Activated naive CD8-positive, alpha-beta T cell treated with anti-CD3 and anti-CD28 coated beads for 36 hours (primary cell): Measurements from ENCODE around the gene CFAP298. TPM values are rescaled to one million over a fixed set of nuclear protein-coding genes. Genes with fewer than 3 reads are reported as not detected.
"Not testable (repeated sequence)": the region's sequence is repeated elsewhere in the genome, so short reads cannot be mapped to it uniquely, and the experiment has no call there.

ENCODE experiments used
- DNase-seq: peaks from one replicate; pipeline ENCODE4 v3.0.0; 2021
- H3K27ac Mint-ChIP-seq: one replicate; pipeline ENCODE4 v1.8.0; 2022; ENCODE audit warnings: mild to moderate bottlenecking, moderate library complexity, mixed read lengths
- H3K27me3 Mint-ChIP-seq: one replicate; pipeline ENCODE4 v1.8.0; 2022; ENCODE audit warnings: mild to moderate bottlenecking, mixed read lengths
- H3K36me3 Mint-ChIP-seq: one replicate; pipeline ENCODE4 v1.8.0; 2021; ENCODE audit warnings: mild to moderate bottlenecking, mixed read lengths
- H3K4me1 Mint-ChIP-seq: one replicate; pipeline ENCODE4 v1.8.0; 2021; ENCODE audit warnings: mixed read lengths
- H3K4me3 Mint-ChIP-seq: one replicate; pipeline ENCODE4 v1.8.0; 2022; ENCODE audit warnings: mild to moderate bottlenecking, moderate library complexity, mixed read lengths
- H3K9me3 Mint-ChIP-seq: one replicate; pipeline ENCODE4 v1.8.0; 2022; ENCODE audit warnings: mixed read lengths
- total RNA-seq, 2 experiments: library from RNA; stranded (reverse); gene quantifications; one replicate each; pipeline ENCODE4 v1.2.3, GENCODE V29; 2021

CFAP298 gene
- total RNA-seq, 2 experiments from 2014 or later: 47.2 to 48.5 TPM

DNA sequence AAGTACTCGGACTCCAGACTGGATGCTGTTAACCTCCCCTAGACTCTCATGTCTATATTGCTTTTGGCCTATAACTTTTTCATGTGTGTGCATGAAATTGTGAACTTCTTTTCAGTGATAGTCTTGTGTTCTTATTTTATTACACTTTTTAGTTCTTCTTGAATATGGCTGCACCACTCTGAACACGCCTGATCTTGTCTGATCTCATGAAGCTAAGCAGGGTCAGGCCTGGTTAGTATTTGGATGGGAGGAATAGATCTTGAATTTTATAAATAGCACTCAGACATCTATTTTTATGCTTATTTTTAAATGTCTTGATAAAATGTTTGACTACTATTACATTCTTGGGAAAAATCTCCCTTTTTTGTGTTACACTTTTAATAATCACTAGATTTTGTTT is 49.3 kb downstream of the CFAP298 start:
- peaks cover 10% of the 10 kb centered on the region for H3K9me3 Mint-ChIP-seq
- H3K4me1 Mint-ChIP-seq: peaks cover 2% of the 10 kb centered on the region
- H3K4me3 Mint-ChIP-seq: no peak overlapping the region
- H3K27me3 Mint-ChIP-seq: no peaks in the 10 kb centered on the region
- no peak overlapping the region for H3K27ac Mint-ChIP-seq
- no peak for DNase-seq
- H3K36me3 Mint-ChIP-seq: peaks cover 11% of the 10 kb centered on the region

DNA sequence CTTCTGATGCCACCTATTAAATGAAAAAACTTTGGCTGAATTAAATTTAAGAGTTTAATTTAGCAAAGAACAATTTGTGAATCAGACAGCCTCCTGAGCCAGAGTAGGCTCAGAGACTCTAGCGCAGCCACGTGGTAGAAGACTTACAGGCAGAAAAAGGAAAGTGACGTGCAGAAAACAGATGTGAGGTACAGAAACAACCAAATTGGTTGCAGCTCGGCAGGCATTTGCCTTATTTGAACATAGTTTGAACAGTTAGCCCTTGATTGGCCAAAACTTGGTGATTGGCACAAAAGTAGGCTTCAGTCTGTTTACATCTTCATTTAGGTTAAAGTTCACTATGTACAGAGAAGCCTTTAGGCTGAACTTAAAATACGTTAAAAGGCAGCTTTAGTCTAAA is 49.8 kb downstream of the CFAP298 start:
- no peak overlapping the region for H3K4me3 Mint-ChIP-seq
- DNase-seq: no peak
- H3K27me3 Mint-ChIP-seq: no peaks in the 10 kb centered on the region
- no peak overlapping the region for H3K27ac Mint-ChIP-seq
- peaks cover 11% of the 10 kb centered on the region for H3K36me3 Mint-ChIP-seq
- H3K9me3 Mint-ChIP-seq: peaks cover 10% of the 10 kb centered on the region
- H3K4me1 Mint-ChIP-seq: peaks cover 2% of the 10 kb centered on the region

DNA sequence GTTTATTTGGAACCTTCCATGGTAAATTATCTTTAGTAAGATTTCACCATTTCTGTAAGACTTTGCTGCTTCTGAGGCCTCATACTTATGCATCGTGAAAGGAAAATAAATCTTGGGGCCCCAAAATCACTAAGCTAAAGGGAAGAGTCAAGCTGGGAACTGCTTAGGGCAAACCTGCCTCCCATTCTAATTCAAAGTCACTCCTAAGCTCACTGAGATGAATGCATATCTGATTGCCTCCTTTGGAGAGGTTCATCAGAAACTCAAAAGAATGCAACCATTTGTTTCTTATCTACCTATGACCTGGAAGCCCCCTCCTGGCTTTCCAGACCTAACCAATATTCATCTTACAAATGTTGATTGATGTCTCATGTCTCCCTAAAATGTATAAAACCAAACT is 50.7 kb downstream of the CFAP298 start:
- H3K27me3 Mint-ChIP-seq, H3K4me3 Mint-ChIP-seq, DNase-seq, H3K27ac Mint-ChIP-seq, H3K4me1 Mint-ChIP-seq: not testable (repeated sequence)
- peaks cover 11% of the 10 kb centered on the region for H3K36me3 Mint-ChIP-seq
- peaks cover 10% of the 10 kb centered on the region for H3K9me3 Mint-ChIP-seq

DNA sequence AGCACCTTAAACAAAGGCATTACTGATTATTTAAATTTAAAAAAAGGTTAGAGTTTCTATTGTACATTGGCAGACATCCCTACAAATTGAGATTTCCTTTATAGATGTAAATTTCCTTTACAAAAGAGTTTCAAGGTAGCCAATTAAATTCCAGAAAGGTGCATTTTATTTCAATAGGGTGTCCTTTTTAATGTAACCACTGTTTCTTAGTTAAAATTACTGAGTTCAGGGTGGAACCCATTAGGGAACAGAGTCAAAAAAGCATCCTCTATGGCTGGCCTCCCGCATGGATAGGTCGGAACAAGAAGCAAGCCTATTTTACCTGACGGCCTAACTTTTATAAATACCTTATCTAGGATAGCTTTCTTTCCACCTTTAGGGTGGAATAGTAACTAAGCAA is 51.3 kb downstream of the CFAP298 start:
- DNase-seq: no peak
- Mint-ChIP-seq H3K4me1 (peaks cover 2% of the 10 kb centered on the region), H3K9me3 (peaks cover 10% of the 10 kb centered on the region), H3K27me3 (no peaks in the 10 kb centered on the region), H3K36me3 (peaks cover 11% of the 10 kb centered on the region), H3K27ac (no peak overlapping the region), H3K4me3 (no peak overlapping the region)

DNA sequence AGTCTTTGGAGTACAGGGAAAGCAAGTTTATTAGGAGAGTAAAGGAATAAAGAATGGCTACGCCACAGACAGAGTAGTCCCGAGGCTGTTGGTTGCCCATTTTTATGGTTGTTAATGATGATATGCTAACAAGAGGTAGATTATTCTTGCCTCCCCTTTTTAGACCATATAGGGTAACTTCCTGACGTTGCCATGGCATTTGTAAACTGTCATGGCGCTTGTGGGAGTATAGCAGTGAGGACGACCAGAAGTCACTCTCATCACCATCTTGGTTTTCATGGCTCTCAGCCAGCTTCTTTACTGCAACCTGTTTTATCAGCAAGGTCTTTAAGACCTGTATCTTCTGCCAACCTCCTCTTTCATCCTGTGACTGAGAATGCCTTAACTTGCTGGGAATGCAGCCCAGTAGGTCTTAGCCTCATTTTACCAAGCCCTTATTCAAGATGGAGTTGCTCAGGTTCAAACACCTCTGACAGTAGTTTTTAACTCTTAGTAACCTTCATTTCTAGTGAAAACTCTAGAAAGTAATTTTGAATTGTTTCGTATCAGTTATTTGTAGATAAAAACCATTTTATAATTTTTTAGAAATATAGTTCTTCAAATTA is 53.1 kb downstream of the CFAP298 start:
- Mint-ChIP-seq H3K4me3 (no peak overlapping the region), H3K9me3 (no peaks in the 10 kb centered on the region), H3K36me3 (no peaks in the 10 kb centered on the region), H3K4me1 (peaks cover 2% of the 10 kb centered on the region), H3K27ac (no peak overlapping the region), H3K27me3 (no peaks in the 10 kb centered on the region)
- no peak for DNase-seq

DNA sequence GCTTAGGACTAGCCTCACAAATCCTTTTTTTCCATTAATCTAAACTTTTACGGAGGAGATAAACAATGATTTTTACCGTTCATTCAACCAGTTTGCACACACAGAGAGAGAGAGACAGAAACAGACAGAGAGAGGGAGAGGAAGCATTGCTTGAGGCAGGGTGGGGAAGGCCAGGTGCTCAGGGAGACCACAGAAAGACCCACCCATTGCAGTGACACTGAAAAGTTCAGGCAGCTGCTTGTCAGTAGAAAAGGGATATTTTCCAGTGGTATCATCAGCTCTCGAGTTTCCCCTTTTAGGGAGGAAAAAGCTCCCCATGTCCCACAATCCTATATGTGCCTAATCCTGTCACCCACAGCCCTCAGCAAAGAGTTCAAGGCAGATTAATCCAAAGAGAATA is 54.1 kb downstream of the CFAP298 start:
- H3K27me3 Mint-ChIP-seq: no peaks in the 10 kb centered on the region
- H3K4me1 Mint-ChIP-seq: peaks cover 2% of the 10 kb centered on the region
- H3K36me3 Mint-ChIP-seq: no peaks in the 10 kb centered on the region
- DNase-seq: no peak
- H3K27ac Mint-ChIP-seq: no peak overlapping the region
- H3K4me3 Mint-ChIP-seq: no peak overlapping the region
- no peaks in the 10 kb centered on the region for H3K9me3 Mint-ChIP-seq

DNA sequence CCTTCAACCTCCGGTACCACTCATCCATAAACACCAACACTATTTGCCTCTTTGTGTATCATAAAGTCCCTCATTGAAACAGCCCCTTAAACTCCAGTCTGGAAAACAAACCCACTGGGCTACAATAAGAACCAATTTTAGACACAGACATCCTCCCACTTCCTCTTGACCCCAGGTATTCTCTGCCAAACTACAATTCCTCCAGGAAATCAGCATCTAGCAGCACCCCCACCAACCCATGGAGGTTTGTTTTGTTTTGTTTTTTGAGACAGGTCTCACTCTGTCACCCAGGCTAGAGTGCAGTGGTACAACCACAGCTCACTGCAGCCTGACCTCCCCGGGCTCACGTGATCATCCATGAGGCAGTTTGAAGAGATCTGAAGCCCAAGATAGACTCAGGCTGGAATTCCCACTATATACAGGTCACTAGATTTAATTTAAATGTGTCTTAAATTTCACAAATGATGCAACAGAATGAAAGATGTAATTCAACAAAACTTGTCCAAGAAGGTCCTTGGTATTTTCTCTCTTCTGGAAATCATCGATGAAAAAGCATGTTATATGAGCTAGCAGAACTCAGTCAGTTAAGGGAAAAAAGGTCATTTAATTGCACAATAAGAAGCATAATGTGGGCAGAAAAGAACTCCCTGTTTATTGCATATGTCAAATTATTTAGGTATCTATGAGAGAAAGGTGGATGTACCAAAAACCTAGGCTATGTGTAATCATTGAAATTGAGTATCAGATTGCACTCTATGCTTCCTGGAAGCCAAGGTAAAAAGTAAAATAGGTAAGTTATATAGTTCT is 57.1 kb downstream of the CFAP298 start:
- no peak overlapping the region for H3K27ac Mint-ChIP-seq
- H3K27me3 Mint-ChIP-seq: no peaks in the 10 kb centered on the region
- H3K4me1 Mint-ChIP-seq: no peaks in the 10 kb centered on the region
- no peaks in the 10 kb centered on the region for H3K9me3 Mint-ChIP-seq
- DNase-seq: no peak
- no peaks in the 10 kb centered on the region for H3K36me3 Mint-ChIP-seq
- no peak overlapping the region for H3K4me3 Mint-ChIP-seq

DNA sequence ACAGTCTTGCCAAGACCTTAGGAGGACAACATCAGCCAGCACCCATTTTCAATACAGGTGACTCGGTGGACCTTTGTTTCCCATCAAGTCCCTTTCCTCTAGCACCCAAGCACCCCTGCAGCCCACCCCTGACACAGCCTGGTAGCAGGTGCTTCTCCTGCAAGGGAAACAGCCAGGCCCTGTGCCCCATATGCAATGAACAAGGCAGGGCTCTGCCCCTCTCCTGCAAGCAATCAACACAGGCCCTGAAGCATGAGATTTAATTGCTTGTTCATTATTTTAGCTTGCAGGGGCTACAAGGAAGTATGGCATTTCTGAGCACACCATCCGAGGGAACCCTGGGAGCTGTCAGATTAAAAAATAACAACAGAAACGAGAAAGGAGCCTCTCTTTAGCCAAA is 62.3 kb downstream of the CFAP298 start:
- H3K9me3 Mint-ChIP-seq: no peaks in the 10 kb centered on the region
- no peaks in the 10 kb centered on the region for H3K4me1 Mint-ChIP-seq

DNA sequence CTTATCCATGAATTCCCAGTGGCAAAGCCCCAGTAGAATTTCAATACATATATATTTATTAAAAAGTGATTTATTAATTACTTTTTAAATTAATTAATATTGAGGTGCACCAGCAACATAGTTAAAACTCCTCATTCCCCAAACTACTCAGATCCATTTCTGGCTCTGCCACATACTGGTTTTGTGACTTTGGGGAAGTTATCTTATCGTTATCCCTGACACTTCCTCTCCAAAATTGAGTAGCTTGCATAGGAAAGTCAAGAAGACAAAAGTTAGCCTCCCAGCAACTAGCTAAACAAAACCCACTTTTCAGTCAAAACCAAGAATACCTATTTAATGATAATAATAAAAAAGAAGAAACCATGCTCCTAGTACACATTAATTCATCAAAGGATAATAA is 62.7 kb downstream of the CFAP298 start:
- Mint-ChIP-seq H3K9me3 (no peaks in the 10 kb centered on the region), H3K27me3 (no peaks in the 10 kb centered on the region), H3K4me1 (no peaks in the 10 kb centered on the region), H3K4me3 (no peak overlapping the region), H3K27ac (no peak overlapping the region), H3K36me3 (no peaks in the 10 kb centered on the region)
- no peak for DNase-seq

More for the DNA sequence above, 62.3 kb downstream of the CFAP298 start:
- H3K36me3 Mint-ChIP-seq: no peaks in the 10 kb centered on the region
- H3K4me3 Mint-ChIP-seq: no peak overlapping the region
- no peaks in the 10 kb centered on the region for H3K27me3 Mint-ChIP-seq
- DNase-seq: no peak
- H3K27ac Mint-ChIP-seq: no peak overlapping the region

Other genes with a start within 250 kb of the CFAP298 start
- gene URB1, start 219.4 kb downstream of the CFAP298 start, total RNA-seq: 10 to 100 TPM; 35.6 to 38.4 TPM
- gene EVA1C, start 199.7 kb downstream of the CFAP298 start, total RNA-seq: 10 to 100 TPM; 10.9 to 12.5 TPM
- under 1 TPM; 0.48 to 0.52 TPM for gene TCP10L, start 26.9 kb downstream of the CFAP298 start, total RNA-seq
- gene SYNJ1, start 115.6 kb upstream of the CFAP298 start, total RNA-seq: 1 to 10 TPM; 6.3 to 6.6 TPM
- 10 to 100 TPM; 42.1 to 44.8 TPM for gene PAXBP1, start 159.4 kb upstream of the CFAP298 start, total RNA-seq